ENCODE data around the gene DQX1. TPM values are rescaled to one million over a fixed set of nuclear protein-coding genes. Genes with fewer than 3 reads are reported as not detected.

Gene DQX1
- total RNA-seq, 1 experiment from 2014 or later, result 1.1 TPM

- DNase-seq (ENCODE audit: low read depth), result peak; percentile 41
These were observed 14.7 kb downstream of the DQX1 start for GRCh38 chr2:74511104-74511989.

DNA sequence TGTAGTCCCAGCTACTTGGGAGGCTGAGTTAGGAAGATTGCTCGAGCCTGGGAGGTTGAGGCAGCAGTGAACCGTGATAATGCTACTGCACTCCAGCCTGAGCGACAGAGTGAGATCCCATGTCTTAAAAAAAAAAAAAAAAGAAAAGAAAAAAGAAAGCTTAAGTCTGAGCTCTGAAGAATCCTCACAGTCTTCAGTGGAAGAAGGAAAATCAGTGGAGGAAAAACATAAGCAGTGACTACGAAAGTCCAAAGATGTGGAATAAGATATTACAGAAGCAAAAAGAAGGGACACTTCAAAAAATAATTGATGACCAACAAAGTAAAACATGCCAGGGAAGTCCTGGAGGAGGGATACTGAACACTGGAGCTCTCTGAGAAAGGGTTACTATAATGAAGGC is 15.8 kb downstream of the DQX1 start:
- DNase-seq (ENCODE audit: low read depth), result no peak

DNA sequence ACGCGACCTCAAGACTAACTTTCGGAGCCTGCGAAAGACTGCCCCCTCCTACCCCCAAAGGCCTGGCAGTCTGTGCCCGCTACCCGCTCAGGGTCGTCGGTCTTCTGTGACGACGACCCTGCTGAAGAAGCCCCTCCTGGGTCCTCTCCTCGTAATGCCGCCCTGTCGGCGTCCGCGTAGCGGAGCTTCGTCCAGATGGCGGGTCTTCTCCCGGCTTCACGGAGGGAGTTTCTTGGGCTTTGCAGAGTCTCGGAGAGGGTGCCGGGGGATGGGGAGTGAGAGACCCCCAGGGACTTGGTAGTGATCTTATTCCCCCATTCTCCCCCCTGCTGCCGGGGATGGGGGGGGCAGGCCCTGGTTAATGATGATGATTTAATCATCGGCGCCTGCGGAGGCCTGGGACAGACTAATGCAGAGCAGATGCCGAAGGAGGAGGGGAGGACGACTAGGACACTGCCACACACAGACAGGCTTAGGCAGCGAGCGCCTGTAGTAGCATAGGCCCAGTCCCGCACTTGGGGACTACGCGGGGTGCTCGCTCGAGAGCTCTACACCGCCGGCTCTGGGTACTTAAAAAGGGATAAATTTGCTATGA is 18.0 kb downstream of the DQX1 start:
- DNase-seq (ENCODE audit: low read depth), result peak; percentile 40

GRCh38 chr2:74507145-74507925 is 18.7 kb downstream of the DQX1 start, which contains the start of gene PCGF1:
Gene PCGF1, minus strand, starts transcription at chr2:74507695. Its CDS starts 27 bp downstream, at chr2:74507668.
- DNase-seq (ENCODE audit: low read depth), result peak; percentile 98

DNA sequence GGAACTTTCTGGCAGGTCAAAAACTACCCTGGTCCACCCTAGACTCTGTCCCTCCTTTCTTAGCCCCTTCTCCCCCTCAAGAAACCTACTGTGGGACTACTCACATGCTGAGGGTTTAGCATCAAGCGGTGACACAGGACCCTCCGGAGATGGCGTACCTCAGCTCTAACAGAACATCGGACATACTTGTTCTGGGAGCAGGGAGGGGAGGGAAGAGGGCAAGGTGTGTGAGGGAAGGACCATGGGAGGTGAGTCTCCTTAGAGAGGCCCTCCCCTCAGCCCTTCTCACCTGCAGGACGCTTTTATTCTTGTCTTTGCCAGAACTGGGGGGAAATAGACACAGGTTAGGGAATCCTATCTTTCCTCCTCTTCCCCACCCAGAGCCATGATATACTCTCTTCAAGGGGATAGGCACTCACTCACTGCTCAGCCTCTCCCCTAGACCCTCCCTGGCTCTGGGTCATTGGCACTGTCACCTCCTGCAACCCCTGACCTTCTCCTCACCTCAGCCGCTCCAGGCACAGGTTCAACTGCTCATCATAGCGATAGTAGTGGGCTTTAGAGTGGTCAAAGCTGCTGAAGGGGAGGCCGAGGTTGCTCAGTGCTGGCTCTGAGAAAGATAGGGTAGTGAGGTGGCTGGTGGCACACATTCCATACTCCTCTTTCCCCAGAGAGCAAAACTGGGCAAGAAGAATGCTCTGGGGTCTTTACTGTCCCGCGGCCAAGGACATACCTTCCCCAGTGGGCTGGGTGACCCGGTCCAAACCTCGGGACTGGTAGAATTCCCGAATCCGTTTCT is 20.4 kb downstream of the DQX1 start:
- no peak for DNase-seq (ENCODE audit: low read depth)

DNA sequence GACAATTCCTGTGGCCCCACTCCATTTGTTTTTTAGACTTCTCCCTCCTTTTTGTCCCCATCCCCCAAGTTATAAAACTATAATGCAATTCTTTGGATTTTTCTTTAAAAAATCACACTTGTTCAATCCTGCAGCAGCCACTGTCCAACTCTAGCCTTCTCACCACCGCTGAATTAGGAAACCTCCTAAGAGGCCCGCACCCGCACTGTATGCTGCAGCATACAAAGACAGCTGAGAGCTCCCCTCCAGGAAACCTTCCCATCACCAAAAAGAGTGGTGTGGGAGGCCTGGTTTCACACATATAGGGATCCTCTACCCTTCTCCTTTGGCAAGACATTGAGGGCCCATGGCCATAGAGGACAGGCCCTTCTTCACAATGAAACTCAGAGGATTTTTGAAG is 21.4 kb downstream of the DQX1 start:
- DNase-seq (ENCODE audit: low read depth), result no peak

- DNase-seq (ENCODE audit: low read depth), result no peak
These were observed 22.2 kb downstream of the DQX1 start for GRCh38 chr2:74503506-74504475.

DNA sequence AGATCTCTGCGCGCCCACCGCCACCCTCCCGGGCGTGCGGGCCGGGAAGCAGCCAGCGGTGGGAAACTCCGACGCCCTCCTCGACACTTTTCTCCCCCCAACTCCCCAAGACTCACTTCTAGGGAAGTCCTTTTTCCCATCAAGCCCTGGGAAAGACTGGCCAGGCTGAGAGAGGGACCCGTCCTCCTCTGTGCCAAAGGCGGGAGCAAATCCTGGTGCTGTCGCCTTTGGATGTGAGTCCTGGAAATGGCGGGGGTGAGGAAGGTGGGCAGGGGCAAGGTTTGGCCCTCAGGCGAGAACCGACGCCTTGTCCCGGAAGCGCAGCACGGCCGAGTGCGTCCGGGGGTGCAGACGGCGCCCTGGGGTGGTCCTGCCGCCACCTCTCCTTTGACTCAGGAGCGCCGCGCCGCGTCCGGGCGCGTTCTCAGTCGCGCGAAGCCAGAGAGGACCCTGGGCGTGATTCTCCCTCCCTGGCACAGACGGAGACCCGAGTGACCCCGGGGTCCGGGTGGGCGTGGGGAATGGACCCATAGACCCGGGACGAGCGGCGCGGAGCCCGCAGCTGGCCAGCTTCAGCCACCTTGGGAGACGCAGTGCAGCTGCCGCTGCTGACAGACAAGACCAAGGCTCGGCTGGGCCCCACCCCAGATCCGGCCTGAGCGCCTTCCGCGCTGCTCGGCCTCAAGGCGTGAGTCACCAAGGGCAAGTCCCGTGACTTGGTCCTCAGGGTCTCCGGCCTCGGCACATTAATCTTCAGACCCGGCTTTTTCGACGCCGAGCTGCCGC is 23.1 kb downstream of the DQX1 start:
- DNase-seq (ENCODE audit: low read depth), result peak; percentile 87

DNA sequence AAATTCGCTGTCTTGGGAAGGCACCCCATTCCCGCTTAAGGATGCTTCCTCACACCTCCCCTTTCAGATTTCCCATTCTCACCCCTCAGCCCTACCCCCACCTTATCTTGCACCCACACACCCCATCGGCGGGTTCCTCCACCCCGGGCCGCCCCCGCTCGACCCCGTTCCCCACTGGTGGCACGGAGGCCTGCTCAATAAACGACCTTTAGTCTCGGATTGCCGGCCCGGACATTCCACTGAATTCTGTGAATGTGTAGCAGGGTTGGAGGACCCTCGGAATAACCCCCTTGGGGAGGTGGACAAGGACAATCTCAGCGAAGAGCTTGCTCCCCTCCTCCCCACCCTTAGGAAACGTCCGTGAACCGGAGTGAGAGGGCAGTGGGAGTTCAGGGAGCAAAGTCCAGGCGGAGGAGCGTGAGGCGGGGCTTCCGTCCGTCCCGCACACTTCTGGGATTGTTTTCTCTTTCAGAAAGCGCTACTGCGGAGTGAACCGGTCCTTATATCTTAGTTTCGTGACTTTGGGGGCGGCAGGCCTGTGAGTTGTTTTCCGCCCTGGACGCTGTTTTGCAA is 23.8 kb downstream of the DQX1 start:
- DNase-seq (ENCODE audit: low read depth), result no peak

DNA sequence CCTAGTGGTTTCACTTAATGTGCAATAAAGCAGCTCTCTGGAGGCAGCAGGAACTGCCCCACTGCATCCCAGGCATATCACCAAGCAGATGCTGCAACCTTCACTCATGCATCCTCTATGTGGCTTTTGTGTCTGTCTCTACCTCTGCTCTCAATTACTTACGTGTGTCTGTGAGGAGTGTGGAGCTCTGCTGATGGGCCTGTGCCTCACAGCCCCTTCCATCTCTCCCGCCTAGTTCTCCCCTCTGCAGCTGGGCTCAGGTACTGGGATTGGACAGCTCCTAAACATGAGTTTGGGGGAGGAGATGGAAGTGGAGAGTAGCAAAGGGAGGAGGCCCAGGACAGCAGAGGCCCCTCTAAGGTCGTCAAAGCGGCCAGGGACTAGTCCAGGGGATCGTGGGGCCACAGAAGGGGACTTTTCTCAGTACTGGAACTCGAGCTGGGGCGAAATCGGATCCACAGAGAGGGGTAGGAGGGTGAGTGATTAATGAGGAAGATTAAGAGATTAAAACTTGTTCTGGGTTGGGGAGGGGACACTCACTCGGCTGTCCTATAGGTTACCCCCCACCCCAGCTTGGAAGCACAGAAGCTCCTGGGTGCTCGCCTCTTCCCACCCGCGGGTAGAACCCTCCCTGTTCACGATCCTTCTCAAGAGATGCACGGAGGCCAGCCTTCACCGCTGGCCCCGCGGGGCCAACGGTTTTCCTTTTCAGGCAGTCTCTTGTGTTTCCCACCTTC is 24.5 kb downstream of the DQX1 start:
- no peak for DNase-seq (ENCODE audit: low read depth)

GRCh38 chr2:74500578-74500946 is 25.5 kb downstream of the DQX1 start:
- no peak for DNase-seq (ENCODE audit: low read depth)

- no peak for DNase-seq (ENCODE audit: low read depth)
These were observed 26.0 kb downstream of the DQX1 start for GRCh38 chr2:74499940-74500577.

GRCh38 chr2:74499267-74499939 is 26.6 kb downstream of the DQX1 start, which contains the start of gene LBX2:
Gene LBX2, minus strand, starts transcription at chr2:74499603. Its CDS starts 66 bp downstream, at chr2:74499537.
- DNase-seq (ENCODE audit: low read depth), result peak; percentile 40

GRCh38 chr2:74498500-74499266 is 27.3 kb downstream of the DQX1 start:
- peak; percentile 59 for DNase-seq (ENCODE audit: low read depth)

- no peak for DNase-seq (ENCODE audit: low read depth)
These were observed 28.1 kb downstream of the DQX1 start for GRCh38 chr2:74497777-74498499.
